Activated naive CD8-positive, alpha-beta T cell treated with anti-CD3 and anti-CD28 coated beads, Interleukin-2, amount 50 U/mL, for 16 hours (primary cell): ENCODE results near the gene SELENOI.
A peak's percentile ranks its signal among the peaks of the same experiment; 100 is the strongest.
"Not testable (repeated sequence)": the region's sequence is repeated elsewhere in the genome, so short reads cannot be mapped to it uniquely, and the experiment has no call there.

ENCODE experiments used
- DNase-seq: peaks from one replicate; pipeline ENCODE4 v3.0.0-alpha.2; 2020; ENCODE audit warnings: low read depth, low spot score

SELENOI gene, protein sequence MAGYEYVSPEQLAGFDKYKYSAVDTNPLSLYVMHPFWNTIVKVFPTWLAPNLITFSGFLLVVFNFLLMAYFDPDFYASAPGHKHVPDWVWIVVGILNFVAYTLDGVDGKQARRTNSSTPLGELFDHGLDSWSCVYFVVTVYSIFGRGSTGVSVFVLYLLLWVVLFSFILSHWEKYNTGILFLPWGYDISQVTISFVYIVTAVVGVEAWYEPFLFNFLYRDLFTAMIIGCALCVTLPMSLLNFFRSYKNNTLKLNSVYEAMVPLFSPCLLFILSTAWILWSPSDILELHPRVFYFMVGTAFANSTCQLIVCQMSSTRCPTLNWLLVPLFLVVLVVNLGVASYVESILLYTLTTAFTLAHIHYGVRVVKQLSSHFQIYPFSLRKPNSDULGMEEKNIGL

DNA sequence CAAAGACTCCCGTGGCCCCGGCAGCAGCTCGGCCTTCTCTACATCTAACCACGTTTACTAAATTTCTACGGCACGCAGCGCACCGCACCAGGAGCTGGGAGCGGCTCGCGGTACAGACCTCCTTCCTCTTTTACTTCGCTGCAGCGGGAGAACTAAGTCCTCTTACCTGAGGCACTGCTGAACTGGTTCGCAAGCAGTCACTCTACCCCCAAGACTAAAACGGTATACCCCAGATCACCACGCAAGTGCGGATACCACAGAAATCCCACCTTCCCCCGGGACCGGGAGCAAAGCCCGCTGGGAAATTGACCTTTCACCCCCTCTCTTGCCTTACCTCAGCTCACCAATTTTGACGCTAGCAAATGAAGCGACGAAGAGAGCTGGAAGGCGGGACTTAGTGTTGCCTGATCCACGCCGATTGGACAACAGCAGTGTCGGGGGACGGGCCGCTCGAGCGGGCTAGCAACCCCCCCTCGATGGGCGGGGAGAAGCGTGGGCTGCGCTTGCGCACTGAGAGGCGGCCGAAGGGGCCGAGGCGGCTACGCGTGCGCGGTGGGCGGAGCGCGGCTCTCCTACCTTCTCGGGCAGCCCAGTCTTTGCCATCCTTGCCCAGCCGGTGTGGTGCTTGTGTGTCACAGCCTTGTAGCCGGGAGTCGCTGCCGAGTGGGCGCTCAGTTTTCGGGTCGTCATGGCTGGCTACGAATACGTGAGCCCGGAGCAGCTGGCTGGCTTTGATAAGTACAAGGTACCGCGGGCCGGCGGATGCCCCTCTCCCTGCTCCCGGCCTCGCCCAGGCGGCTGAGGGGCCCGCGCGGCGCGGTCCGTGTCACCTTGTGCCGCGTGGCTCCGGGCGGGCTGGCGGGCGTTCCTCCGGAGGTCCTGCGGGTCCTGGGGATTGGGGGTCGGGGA lies at the start of gene SELENOI:
TSS of gene SELENOI (plus strand) at position 599 of the 909 bp plus-strand sequence. CDS start at position 689, 90 bp downstream.
- DNase-seq: peak; percentile 98

DNA sequence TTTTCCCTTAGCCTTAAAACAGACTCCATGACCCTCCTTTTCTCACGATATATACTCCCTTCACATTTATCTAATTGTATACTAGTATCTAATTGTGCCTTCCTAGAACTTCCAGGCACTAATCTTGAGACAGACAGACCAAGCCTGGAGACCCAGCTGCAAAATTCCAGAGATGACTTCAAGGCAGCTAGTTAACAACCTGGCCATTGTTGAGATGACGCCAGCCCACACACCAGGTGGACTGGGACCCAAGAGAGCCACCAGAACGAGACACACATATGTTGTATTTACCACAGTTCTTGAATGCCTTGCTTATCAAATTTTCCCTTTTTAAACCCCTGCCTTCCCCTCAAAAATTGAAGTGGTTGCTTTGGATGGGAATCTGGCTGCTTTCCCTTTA lies 48.9 kb upstream of the SELENOI start:
- DNase-seq: no peak

DNA sequence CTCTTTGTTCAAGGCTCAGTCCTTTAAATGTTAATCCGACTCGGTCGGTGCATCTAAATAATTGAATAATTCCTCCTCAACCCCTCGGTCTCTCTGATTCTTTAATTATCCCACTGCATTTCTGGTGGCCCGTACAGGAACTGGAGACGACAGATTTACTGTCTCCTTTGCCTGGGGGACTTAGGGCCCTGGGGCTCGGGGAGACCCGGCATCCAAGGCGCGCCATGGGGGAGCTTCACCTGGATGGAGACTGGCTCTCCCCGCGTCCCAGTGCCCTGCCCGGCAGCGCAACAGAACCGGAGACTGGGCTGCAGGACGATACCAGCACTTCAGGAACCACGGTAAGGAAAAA lies 47.7 kb upstream of the SELENOI start:
- DNase-seq: no peak

DNA sequence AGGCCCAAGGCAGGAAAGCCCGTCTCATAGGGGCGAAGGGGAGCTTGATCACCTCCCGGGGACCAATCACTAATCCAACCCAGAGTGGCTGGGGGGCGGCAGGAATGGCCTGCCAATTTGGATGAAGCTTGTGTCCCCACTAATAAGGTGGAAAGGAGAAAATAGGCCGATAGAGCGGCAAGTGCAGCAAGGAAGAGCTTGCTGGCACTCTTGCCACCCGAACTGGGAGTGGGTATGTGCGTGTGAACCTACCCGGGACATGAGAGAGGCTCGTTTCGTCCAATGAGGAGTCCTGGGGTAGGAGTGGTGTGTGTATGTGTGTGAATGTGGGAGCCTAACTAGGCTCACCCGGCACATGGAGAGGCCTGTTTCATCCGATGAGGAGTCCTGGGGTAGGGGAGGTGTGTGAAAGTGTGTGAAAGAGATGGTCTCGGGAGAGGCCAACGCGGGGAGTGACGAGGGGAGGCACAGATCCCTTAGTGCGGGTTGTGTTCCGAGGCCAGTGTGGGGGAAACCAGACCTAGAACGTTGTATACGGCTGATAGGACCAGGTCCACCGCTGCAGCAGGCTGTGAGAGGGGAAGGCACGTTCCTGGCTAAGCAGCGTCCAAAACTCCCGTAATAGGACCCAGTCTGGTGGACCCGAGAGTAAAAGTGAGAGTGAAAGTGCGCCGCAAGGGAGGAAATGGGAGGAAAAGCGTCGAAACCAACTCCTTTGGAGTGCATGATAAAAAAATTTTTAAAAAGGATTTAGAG lies 47.1 kb upstream of the SELENOI start:
- no peak for DNase-seq

DNA sequence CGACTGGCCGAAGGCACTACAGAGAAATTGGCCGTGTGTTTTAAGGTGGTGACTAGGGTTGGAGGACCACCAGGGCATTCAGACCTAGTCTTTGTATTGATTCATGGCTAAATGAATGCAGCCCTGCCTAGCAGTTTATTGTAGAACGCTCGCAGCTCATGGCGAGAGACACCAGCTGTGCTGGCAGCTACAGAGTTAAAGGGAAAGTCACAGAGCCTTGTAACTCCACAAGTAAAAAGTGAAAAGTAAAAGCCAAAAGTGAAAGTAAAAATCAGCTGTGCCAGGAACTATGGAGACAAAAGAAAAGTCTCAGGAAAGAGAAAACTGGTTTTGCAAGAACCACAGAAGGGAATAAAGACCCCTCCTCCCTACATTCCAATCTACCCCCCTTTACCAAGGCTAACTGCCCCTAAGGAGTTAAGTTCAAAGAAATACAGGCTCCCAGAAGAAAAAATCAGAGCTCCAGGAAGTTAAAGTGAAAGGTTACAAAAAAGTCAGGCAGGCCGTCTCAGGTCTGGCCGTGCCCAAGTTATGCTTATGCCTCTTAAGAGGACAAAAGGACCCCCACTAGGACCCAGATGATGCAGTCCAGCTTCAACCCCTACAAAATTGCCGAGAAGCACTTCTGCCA lies 46.4 kb upstream of the SELENOI start:
- no peak for DNase-seq

DNA sequence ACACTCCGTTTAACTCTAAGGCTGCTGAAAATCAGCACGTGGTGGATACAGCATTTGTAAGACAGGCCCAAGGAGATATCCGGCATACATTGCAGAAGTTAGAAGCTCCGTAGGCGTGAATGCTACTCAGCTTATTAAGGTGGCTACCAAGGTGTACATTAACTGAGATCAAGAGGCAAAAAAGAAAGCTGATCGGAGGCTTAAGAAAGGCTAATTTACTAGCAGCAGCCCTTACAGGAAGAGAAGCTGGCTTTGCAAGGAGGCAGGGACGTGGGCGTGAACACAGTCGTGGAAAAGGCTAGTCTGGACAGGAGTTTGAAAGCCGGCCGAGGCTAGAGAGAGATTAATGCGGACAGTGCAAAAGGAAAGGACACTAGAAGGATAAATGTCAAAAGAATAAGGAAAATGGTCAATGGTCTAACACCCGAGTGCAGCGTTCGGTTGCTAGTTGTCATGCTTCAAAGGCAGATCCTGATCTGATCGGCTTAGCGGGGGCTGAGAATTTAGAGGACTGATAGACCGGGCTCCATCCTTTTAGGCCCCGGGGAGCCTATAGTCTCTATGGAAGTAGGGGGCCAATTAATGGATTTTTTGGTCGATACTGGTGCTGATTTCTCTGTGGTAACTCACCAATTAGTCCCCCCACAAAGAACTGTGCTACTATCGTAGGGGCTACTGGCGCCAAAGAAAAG lies 45.6 kb upstream of the SELENOI start:
- DNase-seq: no peak

DNA sequence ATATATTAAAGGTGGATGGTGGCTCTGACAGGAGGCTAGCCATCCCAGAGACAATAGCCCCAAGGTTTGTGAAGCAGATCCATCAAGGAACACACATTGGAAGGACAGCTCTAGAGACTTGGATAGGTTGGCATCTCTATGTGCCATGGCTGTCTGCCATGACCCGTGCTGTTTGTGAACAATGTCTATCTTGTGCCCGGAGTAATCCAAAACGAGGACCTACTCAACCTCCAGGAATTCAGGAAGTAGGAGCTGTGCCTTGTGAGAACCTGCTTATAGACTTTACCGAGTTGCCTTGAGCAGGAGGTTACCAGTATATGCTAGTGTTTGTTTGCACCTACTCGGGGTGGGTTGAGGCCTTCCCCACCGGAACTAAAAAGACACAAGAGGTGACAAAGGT lies 43.1 kb upstream of the SELENOI start:
- DNase-seq: no peak

DNA sequence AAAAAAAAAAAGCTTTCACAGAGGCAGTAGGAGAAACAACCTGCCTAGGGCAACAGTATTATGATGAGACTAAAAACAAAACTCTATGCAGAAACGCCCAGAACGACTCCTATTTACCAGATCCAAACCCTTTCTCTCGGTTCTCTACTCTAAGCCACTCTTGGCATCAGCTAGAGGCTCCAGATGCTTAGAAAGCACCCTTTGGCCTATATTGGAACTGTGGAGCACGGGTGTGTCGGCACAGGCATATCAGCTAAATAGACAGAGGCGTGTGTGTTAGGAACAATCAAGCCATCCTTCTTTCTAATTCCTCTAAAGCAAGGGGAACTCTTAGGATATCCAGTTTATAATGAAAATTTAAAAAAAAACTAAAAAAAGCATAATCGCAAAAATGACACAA lies 40.8 kb upstream of the SELENOI start:
- not testable (repeated sequence) for DNase-seq

DNA sequence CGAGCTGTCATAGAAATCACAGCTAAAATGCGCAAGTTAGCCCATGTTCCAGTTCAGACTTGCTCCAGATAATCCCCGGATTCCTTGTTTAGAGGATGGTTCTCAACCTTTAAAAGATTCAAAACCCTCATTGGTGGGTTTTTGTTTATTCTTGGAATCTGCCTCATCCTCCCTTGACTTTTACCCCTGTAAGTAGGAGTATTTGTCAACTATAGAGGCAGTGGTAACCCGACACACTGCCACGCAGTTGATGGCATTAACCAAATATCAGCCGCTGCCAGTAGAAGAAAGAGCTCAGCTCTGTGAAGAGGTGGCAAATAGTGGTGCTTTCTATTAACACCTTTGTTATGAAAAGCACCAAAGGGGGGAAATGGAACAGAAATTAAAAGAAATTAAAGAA lies 40.4 kb upstream of the SELENOI start:
- DNase-seq: no peak

DNA sequence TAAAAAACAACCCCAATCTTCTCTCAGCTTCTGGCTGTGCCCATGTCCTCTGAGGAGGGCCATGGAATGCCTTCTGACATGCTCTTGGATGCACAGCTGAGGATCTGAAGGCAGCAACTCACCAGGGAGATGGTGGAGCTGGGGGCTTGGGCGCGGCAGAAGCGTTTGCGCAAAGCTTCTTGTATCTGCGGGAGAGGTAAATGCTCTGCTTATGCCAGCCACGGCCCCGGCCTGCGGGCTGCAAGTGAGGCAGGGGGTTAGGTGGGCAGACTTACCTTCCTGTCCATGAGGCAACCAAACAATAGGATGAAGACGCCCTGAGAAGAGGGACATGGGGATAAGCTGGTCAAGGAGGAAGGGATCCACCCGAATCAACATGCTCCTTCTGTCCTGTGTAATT lies 36.0 kb upstream of the SELENOI start:
- DNase-seq: no peak

DNA sequence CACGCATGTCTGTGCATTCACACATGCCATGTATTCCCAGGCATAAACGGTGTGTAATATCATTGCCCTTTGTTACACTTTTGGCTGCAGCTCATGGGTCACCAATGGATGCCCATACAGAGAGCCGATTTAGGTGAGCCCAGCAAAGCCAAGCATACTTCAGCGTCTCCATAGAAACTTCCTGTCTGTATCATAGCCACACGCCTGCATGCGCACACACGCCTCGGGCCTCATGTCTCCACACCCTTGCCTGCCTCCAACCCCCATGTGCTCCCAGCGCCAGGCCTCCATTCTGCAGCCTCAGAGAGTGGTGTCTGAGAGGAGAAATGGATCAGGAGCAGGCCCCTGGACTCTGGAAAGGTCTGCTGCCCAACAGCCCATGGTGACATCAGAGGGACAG lies 33.5 kb upstream of the SELENOI start:
- no peak for DNase-seq

DNA sequence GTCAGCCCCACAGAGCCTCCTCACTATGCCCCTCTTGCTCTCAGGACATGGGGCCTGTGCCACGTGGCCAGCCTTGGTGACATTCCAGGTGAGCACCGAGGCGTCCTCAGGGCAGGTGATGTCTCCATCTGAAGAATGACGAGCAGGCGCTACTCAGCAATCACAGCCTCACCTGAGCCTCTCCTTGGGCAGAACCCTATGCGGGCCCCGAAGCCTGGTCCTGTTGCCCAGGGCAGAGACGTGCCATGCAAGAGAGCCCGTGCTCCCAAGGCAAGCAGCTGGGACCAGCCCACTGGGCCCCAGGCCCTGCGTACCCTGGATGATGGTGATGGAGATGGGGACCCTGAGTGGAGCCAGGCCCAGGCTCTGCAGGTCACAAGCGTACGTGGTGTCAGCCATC lies 32.5 kb upstream of the SELENOI start:
- no peak for DNase-seq

DNA sequence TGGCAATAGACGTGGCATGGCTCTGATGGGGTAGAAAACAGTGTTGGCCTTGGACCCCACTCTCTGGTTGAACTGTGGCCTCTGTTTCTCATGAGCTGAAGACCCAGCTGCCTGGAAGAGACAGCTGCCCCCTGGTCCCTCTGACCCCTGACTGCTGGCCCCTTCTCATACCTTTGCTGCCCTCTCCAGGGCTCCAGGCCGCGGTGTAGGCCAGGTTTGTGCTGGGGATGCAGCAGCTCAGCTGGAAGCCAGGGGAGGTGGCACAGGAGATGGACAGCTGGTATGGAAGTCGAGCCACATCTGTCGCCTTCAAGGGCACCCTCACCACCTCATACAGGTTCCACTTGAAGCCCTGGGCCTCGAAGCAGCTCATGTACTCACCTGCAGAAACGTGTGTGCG lies 31.7 kb upstream of the SELENOI start:
- DNase-seq: no peak

DNA sequence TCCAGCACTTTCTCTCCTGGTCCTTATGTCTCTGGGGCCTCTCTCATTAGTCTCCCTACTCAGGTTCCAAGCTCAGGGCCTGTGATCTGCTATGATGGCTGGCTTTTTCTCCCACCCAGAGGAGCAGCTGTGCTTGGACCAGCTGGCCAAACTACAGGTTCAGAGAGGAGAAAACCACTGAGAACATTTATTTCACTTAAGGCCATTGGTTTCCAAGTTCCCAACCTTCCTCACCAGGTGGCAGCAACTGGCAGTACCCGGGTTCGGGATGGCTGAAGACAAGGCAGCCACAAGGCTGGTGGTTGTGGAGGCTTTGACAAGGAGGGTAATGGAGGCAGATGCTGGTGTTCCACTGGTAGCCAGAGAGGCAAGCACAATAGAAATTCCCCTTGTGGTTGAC lies 29.9 kb upstream of the SELENOI start:
- DNase-seq: no peak

DNA sequence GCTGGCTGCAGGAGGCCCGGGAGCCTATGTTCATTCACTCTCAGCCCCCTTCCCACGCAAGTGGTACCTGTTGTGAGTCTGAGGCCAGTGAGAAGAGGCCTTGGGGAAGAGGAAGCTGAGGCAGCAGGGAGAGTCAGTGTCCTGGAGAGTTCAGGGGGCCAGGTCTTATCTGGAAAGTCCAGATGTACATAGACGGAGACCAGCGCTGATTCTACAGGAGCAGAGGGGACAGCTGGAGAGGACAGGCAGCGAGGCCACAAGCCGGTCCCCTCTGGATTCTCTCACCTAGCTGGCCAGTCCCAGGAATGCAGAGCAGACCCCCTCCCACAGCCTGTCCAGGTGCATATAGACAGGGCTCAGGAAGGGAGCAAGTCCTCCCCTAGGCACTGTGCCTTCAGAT lies 29.1 kb upstream of the SELENOI start:
- DNase-seq: no peak

DNA sequence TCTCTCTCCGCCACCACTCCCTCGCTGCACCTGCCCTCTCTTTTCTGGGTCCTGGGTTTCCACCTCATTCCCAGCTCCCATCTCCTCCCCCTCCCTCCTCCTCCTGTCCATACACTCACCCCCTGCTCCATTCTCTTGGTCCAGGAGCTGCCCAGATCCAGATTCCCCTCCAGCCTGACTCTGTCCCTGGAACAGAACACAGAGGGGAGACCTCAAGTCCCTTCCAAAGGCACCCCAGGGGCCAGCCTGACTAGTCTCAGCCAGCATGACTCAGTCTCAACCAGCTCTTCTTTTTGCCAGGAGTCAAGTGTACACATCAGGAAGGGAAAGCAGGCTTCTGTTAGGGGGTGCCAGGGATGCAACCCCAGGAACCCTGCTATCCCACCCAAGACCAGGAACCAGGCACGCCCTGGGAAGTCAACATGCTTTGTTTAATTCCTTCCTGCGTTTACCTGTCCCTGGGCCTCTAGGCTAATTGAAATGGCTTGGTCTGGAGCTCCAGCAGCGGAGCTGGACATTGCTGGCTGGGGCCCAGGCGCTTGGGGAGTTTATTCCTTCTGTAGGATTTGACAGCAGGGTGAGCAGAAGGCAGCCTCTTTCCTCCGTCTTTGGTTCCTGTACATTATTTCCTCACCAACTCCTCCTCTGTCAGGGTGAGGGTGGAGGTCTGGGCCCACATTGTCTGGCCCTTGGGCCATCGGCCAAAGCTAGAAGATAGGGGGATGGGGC lies 28.4 kb upstream of the SELENOI start:
- no peak for DNase-seq

DNA sequence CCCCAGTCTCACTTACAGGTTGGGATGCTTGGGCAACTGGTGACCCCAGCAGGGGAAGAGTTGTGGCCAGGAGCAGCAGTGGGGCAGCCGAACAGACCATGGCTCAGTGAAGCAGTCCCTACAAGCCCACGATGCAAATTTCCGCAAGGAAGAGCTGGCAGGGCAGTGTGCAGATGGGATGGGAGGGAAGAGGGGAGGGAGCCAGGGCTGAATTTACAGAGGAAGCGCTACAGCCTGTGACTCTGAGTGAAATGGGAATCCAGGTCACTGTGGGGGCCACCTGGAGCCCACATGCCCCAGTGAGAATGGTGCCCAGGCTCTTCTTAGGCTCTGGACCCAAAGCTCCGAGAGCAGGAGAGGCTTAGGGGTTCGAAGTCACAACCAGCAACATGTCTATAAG lies 27.0 kb upstream of the SELENOI start:
- no peak for DNase-seq

DNA sequence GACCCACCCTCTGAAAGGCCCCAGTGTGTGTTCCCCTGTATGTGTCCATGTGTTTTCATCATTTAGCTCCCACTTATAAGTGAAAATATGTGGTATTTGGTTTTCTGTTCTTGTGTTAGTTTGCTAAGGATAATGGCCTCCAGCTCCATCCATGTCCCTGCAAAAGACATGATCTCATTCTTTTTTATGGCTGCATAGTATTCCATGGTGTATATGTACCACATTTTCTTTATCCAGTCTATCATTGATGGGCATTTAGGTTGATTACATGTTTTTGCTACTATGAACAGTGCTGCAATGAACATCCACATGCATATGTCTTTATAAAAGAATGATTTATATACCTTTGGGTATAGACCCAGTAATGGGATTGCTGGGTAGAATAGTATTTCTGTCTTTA lies 21.5 kb upstream of the SELENOI start:
- not testable (repeated sequence) for DNase-seq

DNA sequence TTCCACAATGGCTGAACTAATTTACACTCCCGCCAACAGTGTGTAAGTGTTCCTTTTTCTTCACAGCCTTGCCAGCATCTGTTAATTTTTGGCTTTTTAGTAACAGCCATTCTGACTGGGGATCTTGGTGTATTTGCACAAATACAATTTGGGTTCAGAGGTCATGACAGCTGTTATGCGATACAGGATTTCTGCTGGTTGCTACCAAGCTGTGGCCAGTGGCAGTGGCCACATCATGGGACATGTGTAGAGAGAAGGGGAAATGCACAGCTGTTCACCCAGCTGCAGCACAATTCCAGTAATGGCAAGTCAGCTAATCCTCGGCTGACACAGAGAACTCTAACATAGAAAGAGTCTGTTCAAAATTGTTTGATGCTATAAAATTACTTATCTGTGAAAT lies 21.0 kb upstream of the SELENOI start:
- DNase-seq: no peak

DNA sequence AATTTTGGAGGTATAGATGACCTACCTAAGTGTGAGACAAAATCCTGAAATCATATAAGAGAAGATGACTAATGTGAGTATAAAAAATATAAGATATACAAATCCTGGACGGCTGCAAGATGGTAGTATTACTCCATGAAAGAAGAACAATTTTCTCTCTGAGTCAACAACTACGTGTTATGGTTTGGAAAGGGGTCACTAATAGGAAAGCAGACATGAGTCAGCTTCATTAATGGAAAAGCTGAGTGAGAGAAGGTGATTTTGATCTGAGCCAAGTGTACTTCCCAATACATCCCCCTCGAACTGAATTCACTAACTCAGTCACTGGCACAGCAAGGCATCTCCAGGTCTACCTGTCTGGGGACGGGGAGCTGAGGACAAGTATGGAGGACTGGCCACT lies 20.1 kb upstream of the SELENOI start:
- DNase-seq: no peak
